ENCODE results near the gene CTXN1. TPM values are rescaled to one million over a fixed set of nuclear protein-coding genes. Genes with fewer than 3 reads are reported as not detected.

Gene CTXN1
- total and polyA plus RNA-seq, 2 of the 4 experiments (the other 2 are of a cell fraction): 0.36 to 7.4 TPM

DNA sequence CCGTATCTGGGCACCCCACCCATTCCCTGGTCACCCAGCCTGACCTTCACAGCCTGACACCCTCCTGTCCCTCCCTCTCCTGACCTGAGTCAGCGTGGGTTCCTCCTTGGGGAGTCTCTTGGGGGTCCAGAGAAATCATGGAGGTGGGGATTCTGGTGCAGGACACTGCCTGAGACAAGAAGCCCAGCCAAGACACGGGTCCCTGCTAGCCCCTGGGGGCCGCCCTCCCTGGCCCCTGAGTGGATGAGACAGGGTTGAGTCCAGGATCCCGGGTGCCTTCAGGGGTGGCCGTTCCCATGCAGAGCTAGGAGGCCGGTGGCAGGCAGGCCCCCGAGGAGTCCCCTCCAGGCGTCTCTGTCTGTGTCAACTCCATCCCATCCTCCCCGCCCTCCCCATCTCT, 20.7 kb downstream of the CTXN1 start:
- H3K4me3 ChIP-seq (ENCODE audit: insufficient read depth, low read depth, low read length): no peak overlapping the region
- in situ Hi-C loops (cut with MboI; ENCODE audit: low sequenced_read_pairs): no loop called here

More for the DNA sequence above, 20.7 kb downstream of the CTXN1 start:
- H3K4me2 ChIP-seq (ENCODE audit: low read depth, low read length): peak overlapping the region; percentile 38; the same call in 1 of the 2 replicates
- no peak overlapping the region; the same call in 1 of the 2 replicates for H3K9ac ChIP-seq (ENCODE audit: low read depth, low read length)
- no peak overlapping the region for H4K91ac ChIP-seq (ENCODE audit: insufficient read depth, low read depth, low read length)
- dilution Hi-C loops (cut with HindIII; ENCODE audit: low sequenced_read_pairs, unreplicated experiment) (no loop called here), intact Hi-C loops (cut with micrococcal nuclease) (no loop called here)
- peak overlapping the region; percentile 33; the same call in 1 of the 2 replicates for H2AK5ac ChIP-seq (ENCODE audit: low read depth, low read length)
- H3K9me1 ChIP-seq (ENCODE audit: insufficient read depth, low read length): peaks cover 11% of the 10 kb centered on the region
- peak overlapping the region; percentile 70 for H2AK9ac ChIP-seq (replicated peaks; ENCODE audit: low read depth, low read length, poor library complexity)
- H3K36me3 ChIP-seq (ENCODE audit: control insufficient read depth, insufficient read depth, low read length): peaks cover 15% of the 10 kb centered on the region
- no peak overlapping the region for H3K27ac ChIP-seq (ENCODE audit: insufficient read depth, low read length)
- H4K5ac ChIP-seq (ENCODE audit: low read depth, low read length): no peak overlapping the region
- no peak overlapping the region for H2AFZ ChIP-seq (replicated peaks; ENCODE audit: low read length, poor library complexity)
- no peak overlapping the region for H2BK5ac ChIP-seq (ENCODE audit: low read depth, low read length, poor library complexity, severe bottlenecking)
- peak overlapping the region; percentile 8 for H3K23ac ChIP-seq (ENCODE audit: low read depth, low read length)
- H3K14ac ChIP-seq (replicated peaks; ENCODE audit: low read depth, low read length): no peak overlapping the region
- H4K8ac ChIP-seq (ENCODE audit: low read depth in 2 of 2, low read length in 2 of 2): no peak overlapping the region
- H2BK120ac ChIP-seq (ENCODE audit: low read depth, low read length): no peak overlapping the region
- no peak for DNase-seq
- TF ChIP-seq BHLHE40 (IDR thresholded peaks at IDR 0.05; ENCODE audit: low read depth, low read length) (no peak), SMC3 (IDR thresholded peaks at IDR 0.05; ENCODE audit: low read depth, low read length) (no peak), MXI1 (IDR thresholded peaks at IDR 0.05; ENCODE audit: borderline replicate concordance, low read depth, low read length) (no peak), RCOR1 (IDR thresholded peaks at IDR 0.05; ENCODE audit: insufficient replicate concordance, low read length) (no peak), FOS (IDR thresholded peaks at IDR 0.05; ENCODE audit: low read depth, low read length) (no peak), CHD1 (IDR thresholded peaks at IDR 0.05; ENCODE audit: low read depth, low read length) (no peak), RFX5 (IDR thresholded peaks at IDR 0.05; ENCODE audit: low read depth, low read length) (no peak)
- POLR2A ChIA-PET (ENCODE audit: unreplicated experiment): no interaction called here
- no peak overlapping the region for H2BK15ac ChIP-seq (ENCODE audit: low read depth, low read length)
- peaks cover 10% of the 10 kb centered on the region for H3K4me1 ChIP-seq (ENCODE audit: control insufficient read depth, insufficient read depth, low read length)
- H3K79me1 ChIP-seq (ENCODE audit: low read depth in 1 of 2, low read length in 2 of 2): peaks cover 14 to 50% of the 10 kb centered on the region in 2 experiments; a peak in 3 of 4 replicates
- CTCF ChIA-PET: no interaction called here
- no peak overlapping the region for H2BK20ac ChIP-seq (ENCODE audit: low read depth, low read length)
- H3K56ac ChIP-seq (ENCODE audit: extremely low read depth, insufficient read depth, low read length): no peak overlapping the region; the same call in 1 of the 2 replicates
- H3K18ac ChIP-seq (ENCODE audit: low read depth, low read length): no peak overlapping the region
- no peak overlapping the region for H3K4ac ChIP-seq (ENCODE audit: low read depth, low read length)
- no peaks in the 10 kb centered on the region for H3K27me3 ChIP-seq (ENCODE audit: control insufficient read depth, insufficient read depth, low read length)
- no peaks in the 10 kb centered on the region for H3K9me3 ChIP-seq (ENCODE audit: control insufficient read depth, insufficient read depth, low read length)
- BruUV-seq (replicated peaks): no TSS peak
- no peak for ATAC-seq (ENCODE audit: low read depth)
- 63% methylated on average over 3 of the region's 10 CpGs; no CpG with 5 or more reads in 1 of the 2 experiments for WGBS, 2 experiments (ENCODE audit: extremely low coverage in 2 of 2, insufficient read length in 1 of 2)
- peaks cover 50% of the 10 kb centered on the region for H4K20me1 ChIP-seq (ENCODE audit: insufficient read depth, low read length)

Data from IMR-90 (cell line).